Measurements from ENCODE around the gene RNF213.
"Not testable (repeated sequence)": the region's sequence is repeated elsewhere in the genome, so short reads cannot be mapped to it uniquely, and the experiment has no call there.

The RNF213 gene

GRCh38 chr17:80328634-80329380, 68.2 kb downstream of the RNF213 start:
- peaks cover 35 to 82% (median 53%) of the 10 kb centered on the region in 4 experiments for H3K36me3 ChIP-seq (ENCODE audit: control insufficient read depth in 4 of 4, insufficient read depth in 4 of 4, low read length in 3 of 4)
- no peaks in the 10 kb centered on the region for H3K27me3 ChIP-seq (replicated peaks in 2 of 5; ENCODE audit: control insufficient read depth in 4 of 5, insufficient read depth in 5 of 5, low read length in 4 of 5)
- no peak overlapping the region for H3K4me3 ChIP-seq (ENCODE audit: control insufficient read depth in 1 of 7, extremely low read depth in 1 of 7, insufficient read depth in 4 of 7, low read depth in 2 of 7, low read length in 6 of 7)
- ChIA-PET CTCF (no interaction called here), POLR2A (no interaction called here)
- 90% methylated on average over 18 of the region's 21 CpGs for WGBS (ENCODE audit: insufficient coverage)
- no peak overlapping the region for H3K27ac ChIP-seq (ENCODE audit: insufficient read depth in 1 of 2, low read depth in 1 of 2, low read length in 2 of 2, poor library complexity in 1 of 2, severe bottlenecking in 2 of 2)
- no peaks in the 10 kb centered on the region for H3K9me3 ChIP-seq (ENCODE audit: control extremely low read depth in 1 of 5, control insufficient read depth in 4 of 5, insufficient read depth in 2 of 5, low read depth in 1 of 5, low read length in 4 of 5)
- peak in 2 of 3 donors; percentile 8 to 11 for DNase-seq
- peaks cover 4 to 20% (median 7%) of the 10 kb centered on the region in 4 experiments for H3K4me1 ChIP-seq (ENCODE audit: control extremely low read depth in 1 of 4, control insufficient read depth in 4 of 4, insufficient read depth in 4 of 4, low read length in 3 of 4)

- CTCF ChIA-PET; H3K27ac ChIP-seq (ENCODE audit: insufficient read depth in 1 of 2, low read depth in 1 of 2, low read length in 2 of 2, poor library complexity in 1 of 2, severe bottlenecking in 2 of 2); DNase-seq; POLR2A ChIA-PET; H3K27me3 ChIP-seq (replicated peaks in 2 of 5; ENCODE audit: control insufficient read depth in 4 of 5, insufficient read depth in 5 of 5, low read length in 4 of 5); H3K4me3 ChIP-seq (ENCODE audit: control insufficient read depth in 1 of 7, extremely low read depth in 1 of 7, insufficient read depth in 4 of 7, low read depth in 2 of 7, low read length in 6 of 7); H3K9me3 ChIP-seq (ENCODE audit: control extremely low read depth in 1 of 5, control insufficient read depth in 4 of 5, insufficient read depth in 2 of 5, low read depth in 1 of 5, low read length in 4 of 5): not testable (repeated sequence)
- peaks cover 4 to 20% (median 7%) of the 10 kb centered on the region in 4 experiments for H3K4me1 ChIP-seq (ENCODE audit: control extremely low read depth in 1 of 4, control insufficient read depth in 4 of 4, insufficient read depth in 4 of 4, low read length in 3 of 4)
- H3K36me3 ChIP-seq (ENCODE audit: control insufficient read depth in 4 of 4, insufficient read depth in 4 of 4, low read length in 3 of 4) = peaks cover 39 to 86% (median 57%) of the 10 kb centered on the region in 4 experiments
- WGBS (ENCODE audit: insufficient coverage) = 100% methylated on average over 6 of the region's 6 CpGs
Measured at GRCh38 chr17:80329421-80329820, 68.8 kb downstream of the RNF213 start.

- H3K27me3 ChIP-seq (replicated peaks in 2 of 5; ENCODE audit: control insufficient read depth in 4 of 5, insufficient read depth in 5 of 5, low read length in 4 of 5) = no peaks in the 10 kb centered on the region
- ChIA-PET POLR2A (no interaction called here), CTCF (no interaction called here)
- no CpG with 5 or more reads among the region's 9 CpGs for WGBS (ENCODE audit: insufficient coverage)
- no peak overlapping the region for H3K4me3 ChIP-seq (ENCODE audit: control insufficient read depth in 1 of 7, extremely low read depth in 1 of 7, insufficient read depth in 4 of 7, low read depth in 2 of 7, low read length in 6 of 7)
- DNase-seq = no peak
- no peak overlapping the region for H3K27ac ChIP-seq (ENCODE audit: insufficient read depth in 1 of 2, low read depth in 1 of 2, low read length in 2 of 2, poor library complexity in 1 of 2, severe bottlenecking in 2 of 2)
- H3K9me3 ChIP-seq (ENCODE audit: control extremely low read depth in 1 of 5, control insufficient read depth in 4 of 5, insufficient read depth in 2 of 5, low read depth in 1 of 5, low read length in 4 of 5) = no peaks in the 10 kb centered on the region
- peaks cover 33 to 82% (median 53%) of the 10 kb centered on the region in 4 experiments for H3K36me3 ChIP-seq (ENCODE audit: control insufficient read depth in 4 of 4, insufficient read depth in 4 of 4, low read length in 3 of 4)
- H3K4me1 ChIP-seq (ENCODE audit: control extremely low read depth in 1 of 4, control insufficient read depth in 4 of 4, insufficient read depth in 4 of 4, low read length in 3 of 4) = peaks cover 4 to 20% (median 7%) of the 10 kb centered on the region in 4 experiments
Measured at GRCh38 chr17:80330276-80330675, 69.6 kb downstream of the RNF213 start.

- H3K4me3 ChIP-seq (ENCODE audit: control insufficient read depth in 1 of 7, extremely low read depth in 1 of 7, insufficient read depth in 4 of 7, low read depth in 2 of 7, low read length in 6 of 7); POLR2A ChIA-PET; H3K27me3 ChIP-seq (replicated peaks in 2 of 5; ENCODE audit: control insufficient read depth in 4 of 5, insufficient read depth in 5 of 5, low read length in 4 of 5); H3K27ac ChIP-seq (ENCODE audit: insufficient read depth in 1 of 2, low read depth in 1 of 2, low read length in 2 of 2, poor library complexity in 1 of 2, severe bottlenecking in 2 of 2); H3K9me3 ChIP-seq (ENCODE audit: control extremely low read depth in 1 of 5, control insufficient read depth in 4 of 5, insufficient read depth in 2 of 5, low read depth in 1 of 5, low read length in 4 of 5); DNase-seq: not testable (repeated sequence)
- 86% methylated on average over 4 of the region's 6 CpGs for WGBS (ENCODE audit: insufficient coverage)
- CTCF ChIA-PET = interaction anchor here (1.1 kb wide), 1 partner anchor 14 kb away, joined by 4 read pairs; no protein-coding TSS in a partner anchor
- peaks cover 33 to 81% (median 51%) of the 10 kb centered on the region in 4 experiments for H3K36me3 ChIP-seq (ENCODE audit: control insufficient read depth in 4 of 4, insufficient read depth in 4 of 4, low read length in 3 of 4)
- peaks cover 4 to 20% (median 7%) of the 10 kb centered on the region in 4 experiments for H3K4me1 ChIP-seq (ENCODE audit: control extremely low read depth in 1 of 4, control insufficient read depth in 4 of 4, insufficient read depth in 4 of 4, low read length in 3 of 4)
Measured at GRCh38 chr17:80330938-80331337, 70.3 kb downstream of the RNF213 start.

- ChIA-PET POLR2A (no interaction called here), CTCF (no interaction called here)
- H3K4me1 ChIP-seq (ENCODE audit: control extremely low read depth in 1 of 4, control insufficient read depth in 4 of 4, insufficient read depth in 4 of 4, low read length in 3 of 4) = peaks cover 4 to 20% (median 7%) of the 10 kb centered on the region in 4 experiments
- H3K27me3 ChIP-seq (replicated peaks in 2 of 5; ENCODE audit: control insufficient read depth in 4 of 5, insufficient read depth in 5 of 5, low read length in 4 of 5) = no peaks in the 10 kb centered on the region
- no peaks in the 10 kb centered on the region for H3K9me3 ChIP-seq (ENCODE audit: control extremely low read depth in 1 of 5, control insufficient read depth in 4 of 5, insufficient read depth in 2 of 5, low read depth in 1 of 5, low read length in 4 of 5)
- H3K4me3 ChIP-seq (ENCODE audit: control insufficient read depth in 1 of 7, extremely low read depth in 1 of 7, insufficient read depth in 4 of 7, low read depth in 2 of 7, low read length in 6 of 7) = no peak overlapping the region
- peaks cover 29 to 81% (median 54%) of the 10 kb centered on the region in 4 experiments for H3K36me3 ChIP-seq (ENCODE audit: control insufficient read depth in 4 of 4, insufficient read depth in 4 of 4, low read length in 3 of 4)
- no peak for DNase-seq
- no peak overlapping the region for H3K27ac ChIP-seq (ENCODE audit: insufficient read depth in 1 of 2, low read depth in 1 of 2, low read length in 2 of 2, poor library complexity in 1 of 2, severe bottlenecking in 2 of 2)
- WGBS (ENCODE audit: insufficient coverage) = 96% methylated on average over 6 of the region's 10 CpGs
Measured at GRCh38 chr17:80331820-80332219, 71.2 kb downstream of the RNF213 start.

GRCh38 chr17:80337195-80337895, 76.7 kb downstream of the RNF213 start:
- Histone ChIP-seq H3K27me3 (replicated peaks in 2 of 5; ENCODE audit: control insufficient read depth in 4 of 5, insufficient read depth in 5 of 5, low read length in 4 of 5) (no peaks in the 10 kb centered on the region), H3K27ac (ENCODE audit: insufficient read depth in 1 of 2, low read depth in 1 of 2, low read length in 2 of 2, poor library complexity in 1 of 2, severe bottlenecking in 2 of 2) (no peak overlapping the region), H3K4me1 (ENCODE audit: control extremely low read depth in 1 of 4, control insufficient read depth in 4 of 4, insufficient read depth in 4 of 4, low read length in 3 of 4) (no peaks in the 10 kb centered on the region), H3K36me3 (ENCODE audit: control insufficient read depth in 4 of 4, insufficient read depth in 4 of 4, low read length in 3 of 4) (peaks cover 23 to 77% (median 53%) of the 10 kb centered on the region in 4 experiments), H3K4me3 (ENCODE audit: control insufficient read depth in 1 of 7, extremely low read depth in 1 of 7, insufficient read depth in 4 of 7, low read depth in 2 of 7, low read length in 6 of 7) (no peak overlapping the region), H3K9me3 (ENCODE audit: control extremely low read depth in 1 of 5, control insufficient read depth in 4 of 5, insufficient read depth in 2 of 5, low read depth in 1 of 5, low read length in 4 of 5) (no peaks in the 10 kb centered on the region)
- 98% methylated on average over 23 of the region's 27 CpGs for WGBS (ENCODE audit: insufficient coverage)
- DNase-seq = no peak
- ChIA-PET CTCF (no interaction called here), POLR2A (no interaction called here)

GRCh38 chr17:80339118-80339517, 78.5 kb downstream of the RNF213 start:
- Histone ChIP-seq H3K4me1 (ENCODE audit: control extremely low read depth in 1 of 4, control insufficient read depth in 4 of 4, insufficient read depth in 4 of 4, low read length in 3 of 4) (peaks cover 0 to 5% (median 4%) of the 10 kb centered on the region in 4 experiments), H3K27ac (ENCODE audit: insufficient read depth in 1 of 2, low read depth in 1 of 2, low read length in 2 of 2, poor library complexity in 1 of 2, severe bottlenecking in 2 of 2) (no peak overlapping the region), H3K27me3 (replicated peaks in 2 of 5; ENCODE audit: control insufficient read depth in 4 of 5, insufficient read depth in 5 of 5, low read length in 4 of 5) (no peaks in the 10 kb centered on the region), H3K9me3 (ENCODE audit: control extremely low read depth in 1 of 5, control insufficient read depth in 4 of 5, insufficient read depth in 2 of 5, low read depth in 1 of 5, low read length in 4 of 5) (no peaks in the 10 kb centered on the region), H3K36me3 (ENCODE audit: control insufficient read depth in 4 of 4, insufficient read depth in 4 of 4, low read length in 3 of 4) (peaks cover 22 to 76% (median 51%) of the 10 kb centered on the region in 4 experiments), H3K4me3 (ENCODE audit: control insufficient read depth in 1 of 7, extremely low read depth in 1 of 7, insufficient read depth in 4 of 7, low read depth in 2 of 7, low read length in 6 of 7) (no peak overlapping the region)
- ChIA-PET POLR2A (no interaction called here), CTCF (no interaction called here)
- no peak for DNase-seq
- 99% methylated on average over 8 of the region's 8 CpGs for WGBS (ENCODE audit: insufficient coverage)
